Activated CD8-positive, alpha-beta memory T cell treated with anti-CD3 and anti-CD28 coated beads, Interleukin-2, amount 50 U/mL, for 24 hours (primary cell): ENCODE results near the gene C6orf15.

Experiments used
- DNase-seq: peaks from one replicate; pipeline ENCODE4 v3.0.0-alpha.2; 2020; ENCODE audit errors: extremely low read depth

The C6orf15 gene

DNA sequence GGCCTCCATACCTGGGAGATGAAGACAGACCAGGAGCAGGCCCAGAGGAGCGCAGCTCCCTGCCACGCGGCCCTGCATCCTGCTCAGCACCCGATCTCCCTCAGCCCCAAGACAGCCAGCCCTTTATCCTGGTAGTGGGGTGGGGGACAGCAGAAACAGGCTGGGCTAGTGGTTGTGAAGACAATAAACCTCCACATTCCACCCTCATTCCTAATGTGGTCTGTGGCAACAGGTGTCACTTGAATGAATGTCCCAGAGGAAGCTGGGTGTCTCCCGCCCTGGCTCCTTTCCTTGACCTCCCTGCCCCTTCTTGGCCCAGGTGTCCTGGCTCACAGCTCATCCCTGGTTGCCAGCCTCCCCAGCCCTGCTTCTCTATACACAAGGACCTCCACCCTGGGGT, at the start of gene C6orf15:
Gene C6orf15, minus strand, starts transcription at position 98 of the 400 bp plus-strand sequence. Its CDS starts 20 bp downstream, at position 78.
- DNase-seq = no peak

DNA sequence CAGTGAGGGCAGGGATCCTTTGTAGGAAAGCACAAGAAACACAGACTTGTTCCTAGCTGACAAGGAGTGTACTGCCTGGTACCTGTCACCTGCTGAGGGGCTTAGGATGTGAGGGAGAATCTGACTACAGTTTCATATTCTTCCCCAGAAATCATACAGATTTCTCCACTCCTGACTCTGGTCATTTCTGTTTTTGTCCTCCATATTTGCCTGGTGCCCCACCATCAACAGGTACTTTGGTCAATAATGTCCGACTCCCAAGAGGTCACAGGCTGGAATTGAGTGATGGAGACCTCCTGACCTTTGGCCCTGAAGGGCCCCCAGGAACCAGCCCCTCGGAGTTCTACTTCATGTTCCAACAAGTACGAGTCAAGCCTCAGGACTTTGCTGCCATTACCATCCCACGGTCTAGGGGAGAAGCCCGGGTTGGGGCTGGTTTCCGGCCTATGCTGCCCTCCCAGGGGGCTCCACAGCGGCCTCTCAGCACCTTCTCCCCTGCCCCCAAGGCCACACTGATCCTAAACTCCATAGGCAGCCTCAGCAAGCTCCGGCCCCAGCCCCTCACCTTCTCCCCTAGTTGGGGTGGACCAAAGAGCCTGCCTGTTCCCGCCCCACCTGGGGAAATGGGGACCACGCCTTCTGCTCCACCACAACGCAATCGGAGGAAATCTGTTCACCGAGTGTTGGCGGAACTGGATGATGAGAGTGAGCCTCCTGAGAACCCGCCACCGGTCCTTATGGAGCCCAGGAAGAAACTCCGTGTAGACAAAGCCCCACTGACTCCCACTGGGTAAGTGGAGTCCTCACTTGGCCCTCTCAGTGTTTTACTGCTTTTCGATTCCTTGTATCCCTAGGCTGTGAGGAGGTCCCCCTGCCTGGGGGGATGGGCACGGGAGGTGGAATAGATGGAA, 49.1 kb upstream of the C6orf15 start:
- no peak for DNase-seq

DNA sequence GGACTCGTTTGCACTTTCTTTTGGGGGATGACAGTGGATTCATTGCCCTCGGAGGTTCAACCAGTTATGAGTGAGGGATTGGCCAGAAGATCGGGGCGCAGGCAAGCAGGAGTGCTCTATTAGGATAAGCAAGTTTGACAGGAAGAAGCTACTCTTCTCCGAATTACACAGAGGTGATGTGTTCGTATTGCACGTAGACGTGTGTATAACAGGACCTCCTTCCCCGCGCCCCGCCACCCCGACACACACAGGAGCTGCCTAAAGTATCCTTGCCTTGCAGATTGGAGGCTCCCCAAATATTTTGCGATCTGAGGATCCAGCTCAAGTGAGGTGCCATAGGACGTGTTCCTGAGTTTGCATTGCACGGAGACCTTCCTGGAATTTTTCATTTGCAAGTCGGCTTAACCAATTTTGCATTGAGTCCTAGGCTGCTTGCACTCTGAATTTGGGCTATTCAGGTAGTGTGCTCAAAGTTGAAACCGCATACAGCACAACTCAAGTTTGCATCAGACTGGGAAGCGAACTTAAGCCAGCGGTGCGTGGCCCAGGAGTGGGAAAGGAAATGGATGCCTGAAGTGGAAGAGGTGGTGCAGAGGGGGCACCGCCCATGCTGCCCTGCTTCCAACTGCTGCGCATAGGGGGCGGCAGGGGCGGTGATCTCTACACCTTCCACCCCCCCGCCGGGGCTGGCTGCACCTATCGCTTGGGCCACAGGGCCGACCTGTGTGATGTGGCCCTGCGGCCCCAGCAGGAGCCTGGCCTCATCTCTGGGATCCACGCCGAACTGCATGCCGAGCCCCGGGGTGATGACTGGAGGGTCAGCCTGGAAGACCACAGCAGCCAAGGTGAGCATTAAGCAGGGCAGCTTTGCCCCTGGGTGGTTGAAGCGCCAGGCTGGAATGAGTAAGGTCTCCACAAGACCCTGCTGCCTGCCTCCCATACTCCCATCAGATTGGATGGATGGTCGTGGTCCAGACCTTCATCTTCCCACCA, 46.8 kb upstream of the C6orf15 start:
- DNase-seq = no peak

DNA sequence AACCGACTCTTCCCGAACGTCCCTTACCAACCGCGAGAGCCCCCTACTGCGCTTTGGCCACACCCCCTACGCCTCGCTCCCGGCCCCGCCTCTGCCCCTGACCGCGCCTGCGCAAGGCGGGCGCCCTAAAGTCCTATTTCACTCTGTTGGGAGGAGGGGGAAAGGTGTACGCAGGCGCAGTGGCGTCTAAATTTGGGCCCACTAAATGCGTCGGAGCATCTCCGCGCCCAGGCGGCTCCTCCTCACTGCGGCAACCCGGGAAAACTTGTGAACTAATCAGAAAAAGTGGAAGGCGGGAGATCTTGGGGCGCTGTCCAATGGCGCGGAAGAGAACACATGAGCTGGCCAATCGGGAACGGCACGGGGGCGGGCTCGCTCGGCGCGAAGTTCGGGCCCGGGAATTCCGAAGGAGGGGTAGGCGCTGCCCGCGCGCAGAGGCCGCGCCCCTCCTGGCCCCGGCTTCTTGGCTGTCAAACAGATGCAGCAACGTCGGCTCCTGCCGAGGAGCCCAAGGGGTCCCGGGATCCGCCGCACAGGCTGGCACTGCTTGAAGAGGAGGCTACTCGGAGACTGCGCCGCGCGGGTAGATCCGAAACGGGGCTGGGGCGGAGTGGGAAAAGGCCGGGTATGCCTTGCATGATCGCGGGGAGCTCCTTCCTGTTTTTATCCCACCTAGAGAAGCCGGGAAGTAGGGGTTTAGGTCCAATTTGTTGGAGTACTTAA, 45.9 kb upstream of the C6orf15 start, which contains the start of gene TCF19:
Gene TCF19, plus strand, starts transcription at position 450 of the 723 bp plus-strand sequence. CDS start 881 bp downstream, outside the sequence.
- DNase-seq = peak; percentile 99

DNA sequence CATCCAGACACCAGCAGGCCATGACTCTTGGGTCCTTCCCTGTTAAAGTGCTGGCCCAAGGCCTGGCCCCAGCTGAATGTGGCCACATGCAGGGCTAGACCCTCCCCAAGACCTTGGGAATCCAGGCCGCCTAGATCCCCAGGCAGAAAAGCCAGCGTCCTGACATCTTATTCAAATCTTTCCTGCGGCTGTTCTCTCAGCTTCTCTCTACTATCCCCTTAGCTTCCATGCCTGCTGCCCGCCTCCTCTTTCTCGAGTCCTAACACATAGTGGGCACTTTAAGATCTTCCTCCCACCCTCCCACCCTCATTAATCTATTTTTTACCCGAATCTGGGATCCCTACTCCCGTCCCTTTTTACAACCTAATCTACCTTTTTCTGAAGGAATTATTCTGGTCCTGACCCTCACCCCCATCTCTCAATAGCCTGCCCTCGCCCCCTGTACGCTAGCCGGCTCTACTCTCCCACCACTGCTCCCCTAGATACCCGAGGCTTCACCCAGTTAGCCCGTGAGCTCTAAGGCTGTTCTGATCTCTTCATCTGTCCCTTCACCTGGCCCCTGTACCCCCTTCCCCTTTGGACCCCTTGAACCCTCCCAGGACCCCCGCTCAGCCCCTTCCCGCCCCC, 45.3 kb upstream of the C6orf15 start, which contains the start of gene CCHCR1:
Gene CCHCR1, minus strand, starts transcription at position 290 of the 627 bp plus-strand sequence. Its CDS starts 202 bp downstream, at position 88.
- DNase-seq = no peak

DNA sequence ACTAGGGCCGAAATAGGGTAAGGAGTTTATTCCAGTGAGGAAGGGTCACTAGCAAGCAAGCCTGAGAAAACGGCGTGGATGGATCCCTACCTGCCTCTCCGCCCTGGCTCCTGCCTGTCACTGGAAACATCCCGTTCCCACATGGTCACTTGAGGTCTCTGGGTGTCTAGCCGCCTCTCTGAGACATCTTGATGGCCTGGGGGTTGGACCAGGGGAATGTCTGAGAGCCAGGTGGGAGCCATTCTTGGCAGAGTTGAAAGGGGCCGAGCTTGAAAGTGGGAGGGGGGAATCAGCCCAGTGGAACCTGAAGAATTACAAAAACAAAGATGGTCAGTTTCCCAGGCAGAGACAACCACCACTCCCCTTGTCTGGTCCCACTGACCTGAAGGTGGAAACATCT, 44.3 kb upstream of the C6orf15 start:
- DNase-seq = no peak

DNA sequence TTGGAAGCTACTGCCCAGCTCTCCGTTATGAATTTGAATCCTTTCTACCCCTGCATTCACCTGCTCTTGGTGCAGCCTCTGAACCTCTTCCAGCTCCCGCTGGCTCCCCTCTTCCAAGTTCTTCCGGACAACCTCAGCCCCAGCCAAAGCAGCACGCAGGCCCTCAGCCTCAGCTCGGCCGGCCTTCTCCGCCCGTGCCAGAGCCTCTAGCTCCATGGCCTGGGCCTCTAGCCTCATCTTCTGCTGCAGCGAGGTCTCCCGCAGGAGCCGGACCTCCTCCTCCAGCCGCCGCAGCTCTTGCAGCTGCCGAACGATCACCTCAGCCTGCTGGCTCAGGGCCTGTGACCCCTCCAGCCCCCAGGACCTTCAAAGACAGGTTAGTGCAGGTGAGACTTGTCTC, 42.1 kb upstream of the C6orf15 start:
- no peak for DNase-seq

DNA sequence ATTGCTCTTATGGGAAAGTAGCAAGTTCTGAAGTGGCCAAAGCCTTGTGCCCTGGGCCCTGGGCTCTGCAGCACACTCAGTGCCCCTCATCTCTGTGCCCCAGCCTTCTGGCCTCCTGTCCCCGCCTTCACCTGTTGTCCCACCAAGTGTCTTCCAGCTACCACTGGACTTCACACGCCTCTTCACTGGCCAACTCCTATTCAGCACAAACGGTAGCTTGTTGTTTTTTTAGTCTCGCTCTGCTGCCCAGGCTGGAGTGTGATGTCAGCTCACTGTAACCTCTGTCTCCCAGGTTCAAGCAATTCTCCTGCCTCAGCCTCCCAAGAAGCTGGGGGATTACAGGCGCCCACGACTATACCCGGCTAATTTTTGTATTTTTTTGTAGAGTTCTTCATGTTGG, 40.4 kb upstream of the C6orf15 start:
- DNase-seq = no peak

DNA sequence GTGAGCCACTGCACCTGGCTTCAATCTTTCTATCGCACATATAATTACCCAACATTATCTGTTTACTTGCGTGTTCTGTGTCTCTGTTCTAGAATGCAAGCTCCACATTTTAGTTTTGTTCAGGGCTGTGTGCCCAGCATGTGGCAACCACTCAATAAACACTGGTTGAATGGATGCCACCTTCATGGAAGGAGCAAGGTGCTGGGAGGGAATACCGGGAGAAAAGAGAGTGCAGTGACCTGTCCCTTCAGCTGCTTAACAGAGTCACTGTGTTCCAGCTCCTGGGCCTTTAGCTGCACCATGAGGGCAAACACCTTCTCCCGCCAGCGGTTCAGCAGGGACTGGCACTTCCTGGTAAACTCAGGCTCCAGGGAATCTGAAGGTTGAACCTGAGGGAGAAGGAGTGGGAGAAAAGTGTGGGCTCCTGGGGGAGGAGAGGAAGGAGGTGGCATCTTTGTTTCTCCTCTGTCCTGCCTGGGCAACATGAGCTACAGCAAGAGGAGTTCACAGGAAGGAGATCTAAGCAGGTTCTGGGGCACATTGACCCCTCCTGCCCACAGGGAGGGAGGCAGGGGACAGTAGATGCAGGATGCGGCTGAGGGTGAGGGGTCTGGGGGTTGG, 37.6 kb upstream of the C6orf15 start:
- DNase-seq = no peak

DNA sequence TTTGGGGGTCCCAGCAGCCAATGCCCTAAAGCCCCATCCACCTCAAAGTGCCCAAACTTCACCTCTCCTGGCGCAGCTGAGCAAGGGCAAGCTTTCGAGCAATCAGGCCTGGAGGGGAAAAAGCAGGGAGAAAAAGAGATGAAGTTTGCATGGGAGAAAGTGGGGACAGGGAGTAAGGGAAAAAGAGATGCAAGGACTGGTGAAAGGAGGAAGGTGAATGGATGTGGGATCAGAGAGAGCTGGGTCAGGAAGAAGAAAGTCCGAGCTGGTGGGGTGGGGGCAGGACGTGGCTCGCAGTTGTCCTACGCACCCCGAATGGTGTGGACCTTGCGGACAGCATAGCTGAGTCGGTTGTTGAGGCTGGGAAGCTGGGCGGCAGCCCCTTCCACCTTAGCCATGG, 33.0 kb upstream of the C6orf15 start:
- DNase-seq = no peak

DNA sequence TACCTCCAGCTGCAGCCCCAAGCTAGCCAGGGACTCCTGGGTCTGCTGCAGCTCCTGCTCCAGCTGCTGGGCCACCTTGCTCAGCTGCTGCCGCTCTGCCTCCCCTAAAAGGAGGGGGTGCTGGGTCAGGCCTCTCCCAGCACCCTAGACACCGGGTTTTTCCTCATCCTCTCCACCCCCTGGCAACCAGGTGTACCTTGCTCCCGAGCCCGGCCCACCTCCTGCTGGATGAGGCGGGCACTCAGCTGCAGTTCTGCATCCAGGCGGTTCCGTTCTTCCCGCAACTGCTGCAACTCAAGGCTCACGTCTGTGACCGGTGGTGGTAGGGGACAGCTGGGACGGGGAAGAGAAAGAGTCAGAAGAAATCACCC, 32.6 kb upstream of the C6orf15 start:
- no peak for DNase-seq

DNA sequence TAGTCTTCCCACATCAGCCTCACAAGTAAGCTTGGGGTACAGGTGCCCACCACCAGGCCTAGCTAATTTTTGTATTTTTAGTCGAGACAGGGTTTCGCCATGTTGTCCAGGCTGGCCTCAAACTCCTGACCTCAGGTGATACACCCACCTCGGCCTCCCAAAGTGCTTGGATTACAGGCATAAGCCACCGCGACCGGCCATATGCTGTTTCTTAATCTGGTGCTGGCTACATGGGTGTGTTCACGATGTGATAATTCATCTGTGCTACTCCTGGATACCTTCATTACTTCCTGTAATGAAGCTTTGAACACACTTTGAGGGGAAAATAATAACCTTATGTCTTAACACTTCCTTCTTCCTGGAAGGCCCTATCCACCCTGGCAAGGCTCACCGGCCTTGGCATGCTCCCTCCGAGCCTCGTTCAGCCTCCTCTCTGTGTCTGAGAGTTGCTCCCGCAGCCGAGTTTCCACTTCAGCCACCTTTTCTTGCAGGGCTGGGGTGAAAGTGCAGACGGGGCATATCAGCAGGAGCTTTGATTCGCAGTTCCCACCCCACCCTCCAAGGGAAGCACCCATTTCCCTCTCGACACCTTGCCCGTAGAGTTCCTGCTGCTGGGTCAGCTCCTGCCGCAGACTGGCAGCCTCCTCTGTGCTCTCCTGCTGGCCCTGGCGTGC, 32.1 kb upstream of the C6orf15 start:
- no peak for DNase-seq

DNA sequence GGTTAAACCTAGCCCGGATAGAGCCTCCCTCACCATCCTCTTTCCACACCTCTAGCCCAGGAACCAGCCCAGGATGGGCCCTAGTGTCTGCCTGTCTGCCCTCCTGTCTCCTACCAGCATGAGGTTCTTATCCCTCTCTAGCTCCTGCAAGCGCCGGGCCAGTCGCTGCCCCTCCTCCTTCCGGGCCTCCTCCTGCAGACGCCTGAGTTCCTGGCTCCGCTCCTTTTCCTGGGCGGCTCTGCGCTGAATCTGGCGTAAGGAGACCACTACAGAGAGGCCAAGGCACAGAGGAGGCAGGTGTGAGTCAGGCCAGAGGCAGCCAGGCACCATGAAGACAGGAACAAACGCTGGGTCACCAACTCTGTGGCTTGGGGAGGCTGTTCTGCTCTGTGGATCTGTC, 30.8 kb upstream of the C6orf15 start:
- DNase-seq = no peak

DNA sequence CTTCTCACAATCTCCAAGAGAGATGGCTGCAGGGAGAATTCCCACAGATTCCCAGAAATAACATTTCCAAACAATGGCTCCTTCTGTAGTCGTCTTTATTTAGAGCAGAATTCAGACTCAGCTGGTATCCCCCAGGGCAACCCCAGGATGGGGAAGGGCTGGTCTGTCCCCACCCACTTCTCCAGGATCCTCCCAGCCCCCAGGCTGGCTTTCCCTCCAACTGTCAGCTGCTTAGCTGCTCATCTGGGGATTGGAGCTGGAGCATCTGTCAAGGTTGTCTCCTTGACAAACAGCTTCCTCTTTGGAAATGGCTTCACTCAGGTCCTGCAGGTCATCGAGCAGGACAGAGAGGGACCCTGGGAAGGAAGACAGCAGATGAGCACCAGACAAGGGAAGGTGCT, 30.0 kb upstream of the C6orf15 start:
- no peak for DNase-seq

DNA sequence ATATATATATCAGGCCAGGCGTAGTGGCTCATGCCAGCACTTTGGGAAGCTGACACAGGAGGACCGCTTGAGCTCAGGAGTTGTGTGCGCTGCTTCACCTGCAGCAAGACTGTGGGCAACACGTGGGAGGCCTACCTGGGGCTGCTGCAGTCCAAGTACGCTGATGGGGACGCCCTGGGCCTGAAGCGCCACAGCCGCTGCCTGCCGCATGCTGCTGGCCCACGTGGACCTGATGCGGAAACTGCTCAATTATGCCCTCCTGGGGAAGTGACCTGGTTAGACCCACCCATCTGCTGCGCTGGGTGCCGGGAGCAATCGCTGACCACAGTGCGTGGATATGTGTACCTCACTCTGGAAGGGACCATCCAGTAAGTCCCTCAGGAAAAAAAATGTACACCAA, 28.3 kb upstream of the C6orf15 start:
- no peak for DNase-seq

DNA sequence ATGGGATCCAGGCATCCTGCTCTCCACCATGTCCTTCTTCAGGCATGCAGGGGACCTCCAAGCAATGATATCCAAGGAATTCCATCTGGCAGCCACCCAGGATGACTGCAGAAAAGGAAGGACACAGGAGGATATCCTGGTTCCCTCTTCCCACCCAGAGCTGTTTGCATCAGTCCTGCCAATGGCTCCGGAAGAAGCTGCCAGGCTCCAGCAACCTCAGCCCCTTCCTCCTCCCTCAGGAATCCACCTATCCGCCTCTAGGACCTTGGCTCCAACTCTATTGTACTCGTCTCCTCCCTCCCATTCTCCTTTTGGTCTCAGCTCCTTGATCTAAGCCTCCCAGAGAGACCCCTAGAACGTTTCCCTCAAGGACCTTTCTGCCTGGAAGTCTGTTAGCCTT, 27.2 kb upstream of the C6orf15 start:
- DNase-seq = no peak

DNA sequence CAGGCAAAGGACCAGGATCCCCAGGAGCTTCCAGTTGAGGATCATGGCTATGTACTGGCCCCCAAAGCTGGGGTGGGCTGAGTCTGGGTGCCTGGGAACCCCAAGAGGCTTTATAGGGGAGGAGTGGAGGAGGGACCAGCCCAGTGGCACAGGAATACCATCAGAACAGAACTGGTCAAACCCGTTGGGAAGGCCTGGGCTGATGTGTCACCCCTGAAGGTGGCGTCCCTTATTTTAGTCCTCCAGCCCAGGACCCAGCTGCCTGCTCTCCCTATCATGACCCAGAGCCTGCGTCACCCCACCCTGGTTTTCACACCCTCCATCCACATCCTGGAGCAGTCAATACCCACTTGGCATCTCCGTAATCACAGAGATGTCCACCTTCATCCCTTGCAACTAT, 26.6 kb upstream of the C6orf15 start, which contains the start of gene PSORS1C2:
Gene PSORS1C2, minus strand, starts transcription at position 85 of the 400 bp plus-strand sequence. Its CDS starts 40 bp downstream, at position 45.
- DNase-seq = no peak

DNA sequence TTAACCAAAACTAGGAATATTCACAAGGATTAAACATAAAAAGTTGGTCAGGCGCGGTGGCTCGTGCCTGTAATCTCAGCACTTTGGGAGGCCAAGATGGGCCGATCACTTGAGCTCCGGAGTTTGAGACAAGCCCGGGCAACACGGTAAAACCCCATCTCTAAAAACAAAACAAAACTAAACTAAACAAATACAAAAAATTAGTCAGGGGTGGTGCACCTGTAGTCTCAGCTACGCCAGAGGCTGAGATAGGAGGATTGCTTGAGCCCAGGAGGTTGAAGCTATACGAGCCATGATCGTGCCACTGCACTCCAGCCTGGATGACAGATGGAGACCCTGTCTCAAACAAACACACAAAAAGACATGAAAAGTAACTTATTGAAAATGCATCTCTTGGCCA, 23.3 kb upstream of the C6orf15 start:
- DNase-seq = no peak

DNA sequence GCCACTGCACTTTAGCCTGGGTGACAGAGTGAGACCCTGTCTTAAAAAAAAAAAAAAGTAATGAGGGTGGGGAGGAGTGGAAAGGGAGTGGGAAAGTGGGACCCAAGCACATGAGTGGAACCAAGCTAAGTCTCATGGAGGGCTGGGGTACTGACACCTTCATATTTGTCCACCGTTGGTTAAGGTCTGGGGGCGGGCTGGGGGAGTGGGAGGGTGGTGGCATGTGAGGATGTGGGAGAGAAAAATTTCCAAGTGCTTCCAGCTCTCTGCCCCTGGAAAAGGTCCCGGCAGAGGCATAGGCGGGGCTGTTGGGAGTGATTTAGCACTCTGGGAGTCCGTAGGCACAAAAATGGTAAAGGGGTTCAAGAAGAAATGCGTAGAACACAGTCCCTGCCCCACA, 20.4 kb upstream of the C6orf15 start:
- no peak for DNase-seq

DNA sequence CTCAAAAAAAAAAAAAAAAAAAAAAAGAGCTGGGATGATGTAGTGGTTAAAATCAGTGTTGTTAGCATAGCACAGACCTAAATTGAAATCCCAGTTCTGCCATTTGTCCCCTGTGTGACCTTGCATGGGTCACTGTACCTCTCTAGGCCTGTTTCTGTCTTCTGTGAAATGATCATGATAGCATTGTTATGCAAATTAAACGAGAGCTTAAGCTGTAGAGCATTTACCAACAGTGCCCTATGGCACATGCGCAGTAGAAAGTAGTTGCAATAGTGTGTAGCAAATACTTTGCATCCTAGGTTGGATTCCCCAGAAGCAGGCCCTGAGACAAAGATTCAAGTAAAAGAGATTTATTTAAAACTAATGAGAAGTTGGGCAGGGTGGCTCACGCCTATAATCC, 19.2 kb upstream of the C6orf15 start:
- no peak for DNase-seq
